Liver (tissue), 9 donors: Measurements from ENCODE around the gene ITPKC. TPM values are rescaled to one million over a fixed set of nuclear protein-coding genes. Genes with fewer than 3 reads are reported as not detected.

Source experiments
- DNase-seq: peaks from one replicate; pipeline ENCODE4 v3.0.0-alpha.2; 2017; ENCODE audit warnings: low spot score
- H3K27ac ChIP-seq, 2 donors: one replicate each; pipeline ENCODE4 v1.7.0; 2013; ENCODE audit warnings: inconsistent platforms in 2 of 2, low read length in 2 of 2, control low read depth in 1 of 2, low read depth in 1 of 2, mild to moderate bottlenecking in 1 of 2
- H3K27me3 ChIP-seq, 4 donors: one replicate each; pipeline versions ENCODE4 v1.6.1 to v1.7.0; 2013; ENCODE audit warnings: low read length in 3 of 4, inconsistent platforms in 1 of 4, mild to moderate bottlenecking in 1 of 4, moderate library complexity in 1 of 4; ENCODE audit not compliant: control insufficient read depth in 4 of 4, insufficient read depth in 4 of 4
- H3K36me3 ChIP-seq, 4 donors: one replicate each; pipeline versions ENCODE4 v1.6.1 to v1.7.0; 2013; ENCODE audit warnings: low read length in 3 of 4, mild to moderate bottlenecking in 3 of 4, low read depth in 1 of 4, moderate library complexity in 1 of 4; ENCODE audit not compliant: control insufficient read depth in 4 of 4, insufficient read depth in 3 of 4
- H3K4me1 ChIP-seq, 4 donors: one replicate each; pipeline versions ENCODE4 v1.6.1 to v1.7.0; 2013; ENCODE audit warnings: low read length in 3 of 4, mild to moderate bottlenecking in 3 of 4, moderate library complexity in 1 of 4; ENCODE audit not compliant: control insufficient read depth in 4 of 4, insufficient read depth in 4 of 4
- H3K4me3 ChIP-seq, 3 donors: one replicate each; pipeline versions ENCODE4 v1.6.1 to v1.7.0; 2013; ENCODE audit warnings: low read length in 3 of 3, control low read depth in 1 of 3, low read depth in 1 of 3, mild to moderate bottlenecking in 1 of 3
- H3K9ac ChIP-seq, 2 donors: one replicate each; pipeline ENCODE4 v1.7.0; 2013; ENCODE audit warnings: low read length in 2 of 2, mild to moderate bottlenecking in 2 of 2, moderate library complexity in 2 of 2, control low read depth in 1 of 2, low read depth in 1 of 2
- H3K9me3 ChIP-seq, 4 donors: one replicate each; pipeline versions ENCODE4 v1.6.1 to v1.7.0; 2013; ENCODE audit warnings: low read length in 3 of 4; ENCODE audit not compliant: control insufficient read depth in 4 of 4
- ATF3 ChIP-seq: IDR thresholded peaks from 2 replicates; pipeline ENCODE4 v1.6.1; 2016; ENCODE audit warnings: antibody characterized with exemption
- FOXA1 ChIP-seq: IDR thresholded peaks from 2 replicates; pipeline ENCODE4 v1.6.1; 2016; ENCODE audit warnings: antibody characterized with exemption
- GABPA ChIP-seq, 2 donors: IDR thresholded peaks in 1 of 2; conservative IDR thresholded peaks in 1 of 2; 2 replicates each; pipeline ENCODE4 v1.6.1; 2016; ENCODE audit warnings: antibody characterized with exemption in 2 of 2, mild to moderate bottlenecking in 1 of 2, moderate library complexity in 1 of 2
- HNF4A ChIP-seq, 2 donors: conservative IDR thresholded peaks; 2 replicates each; pipeline ENCODE4 v1.6.1; 2016; ENCODE audit warnings: antibody characterized with exemption in 2 of 2, mild to moderate bottlenecking in 2 of 2
- HNF4G ChIP-seq: IDR thresholded peaks from 2 replicates; pipeline ENCODE4 v1.6.1; 2016; ENCODE audit warnings: antibody characterized with exemption
- MAX ChIP-seq: IDR thresholded peaks from 2 replicates; pipeline ENCODE4 v1.6.1; 2016; ENCODE audit warnings: antibody characterized with exemption
- NR2F2 ChIP-seq: IDR thresholded peaks from 2 replicates; pipeline ENCODE4 v1.6.1; 2016; ENCODE audit warnings: antibody characterized with exemption
- RAD21 ChIP-seq, 2 donors: IDR thresholded peaks; 2 replicates each; pipeline ENCODE4 v1.6.1; 2016; ENCODE audit warnings: antibody characterized with exemption in 2 of 2, mild to moderate bottlenecking in 2 of 2
- REST ChIP-seq: IDR thresholded peaks from 2 replicates; pipeline ENCODE4 v1.6.1; 2016; ENCODE audit warnings: antibody characterized with exemption, mild to moderate bottlenecking
- RXRA ChIP-seq, 2 donors: IDR thresholded peaks; 2 replicates each; pipeline ENCODE4 v1.6.1; 2017 to 2018; ENCODE audit warnings: antibody characterized with exemption in 2 of 2, mild to moderate bottlenecking in 1 of 2
- SP1 ChIP-seq: IDR thresholded peaks from 2 replicates; pipeline ENCODE4 v1.6.1; 2018; ENCODE audit warnings: antibody characterized with exemption, mild to moderate bottlenecking
- TAF1 ChIP-seq: conservative IDR thresholded peaks from 2 replicates; pipeline ENCODE4 v1.6.1; 2016; ENCODE audit warnings: antibody characterized with exemption, mild to moderate bottlenecking
- ZBTB33 ChIP-seq: IDR thresholded peaks from 2 replicates; pipeline ENCODE4 v1.6.1; 2016; ENCODE audit warnings: antibody characterized with exemption
- WGBS: extraction: QIAGEN DNeasy Blood & Tissue Kit; methylation state at CpG from one replicate; pipeline ENCODE4 v1.1.7; 2013; 5-methylcytosine and 5-hydroxymethylcytosine counted together
- polyA plus RNA-seq, 2 donors: library from polyadenylated mRNA; stranded (reverse) in 1 of 2; unstranded in 1 of 2; fragments of 200-250 nt in 1 of 2; fragments of >200 nt in 1 of 2; fragmentation: Nextera tagmentation in 1 of 2; extraction: Ambion mirVana in 1 of 2; gene quantifications; one replicate each; pipeline versions ENCODE4 v1.2.1 to v1.2.3, GENCODE V29; 2013 to 2015
- total RNA-seq, 2 donors: library from RNA; depleted of rRNA; stranded (reverse); fragments of >200 nt; gene quantifications; one replicate each; pipeline ENCODE4 v1.2.3, GENCODE V29; 2014
- donor health status: healthy.
- donor health status: healthy.
- donor health status: healthy.
- donor health status: healthy.
- donor health status: healthy.

ITPKC gene
- total and polyA plus RNA-seq, 4 donors: 4.2 to 12.5 (median 7.7) TPM

GRCh38 chr19:40776932-40777644 lies 60.2 kb downstream of the ITPKC start:
- WGBS: 22% methylated on average over 13 of the region's 13 CpGs
- DNase-seq: peak; percentile 91
- Histone ChIP-seq H3K27ac (peak overlapping the region; percentile 84 to 92), H3K9me3 (no peaks in the 10 kb centered on the region), H3K4me1 (peaks cover 0 to 19% (median 13%) of the 10 kb centered on the region in 4 donors), H3K27me3 (no peaks in the 10 kb centered on the region), H3K4me3 (peak overlapping the region; percentile 52 to 67 (median 65)), H3K9ac (peak overlapping the region; percentile 48 to 55), H3K36me3 (peaks cover 0 to 2% (median 0%) of the 10 kb centered on the region in 4 donors)
- TF ChIP-seq HNF4G (no peak), RXRA (IDR thresholded peaks at IDR 0.05) (peak in 1 of 2 donors; percentile 1)

GRCh38 chr19:40777645-40777936 lies 60.7 kb downstream of the ITPKC start:
- Histone ChIP-seq H3K4me1 (peaks cover 0 to 19% (median 13%) of the 10 kb centered on the region in 4 donors), H3K9ac (peak overlapping the region; percentile 48 to 64), H3K36me3 (peaks cover 0 to 3% (median 1%) of the 10 kb centered on the region in 4 donors), H3K27ac (peak overlapping the region; percentile 84 to 92), H3K27me3 (no peaks in the 10 kb centered on the region), H3K9me3 (no peaks in the 10 kb centered on the region), H3K4me3 (peak overlapping the region; percentile 52 to 67 (median 65))
- no peak for DNase-seq
- under 1% methylated on average over 10 of the region's 10 CpGs for WGBS
- TF ChIP-seq HNF4G (no peak), ZBTB33 (no peak), NR2F2 (no peak), MAX (no peak), RAD21 (IDR thresholded peaks at IDR 0.05) (no peak), ATF3 (no peak), RXRA (IDR thresholded peaks at IDR 0.05) (no peak), REST (no peak), HNF4A (conservative IDR thresholded peaks at IDR 0.05) (no peak), SP1 (no peak), GABPA (IDR thresholded peaks at IDR 0.05 in 1 of 2, conservative IDR thresholded peaks at IDR 0.05 in 1 of 2) (no peak), FOXA1 (no peak), TAF1 (no peak)
